WI38 (cell line): ENCODE measurements around the gene DDX41.

Experiments
- H3K4me3 ChIP-seq: 2 replicates; pipeline ENCODE4 v1.5.1; 2011; ENCODE audit warnings: low read depth, mild to moderate bottlenecking, control low read depth, low read length
- TF ChIP-seq, protein P1 (sequence below): IDR thresholded peaks from 2 replicates; pipeline ENCODE4 v1.5.1; 2012; ENCODE audit warnings: low read depth, mild to moderate bottlenecking, control low read depth, low read length

Gene DDX41

GRCh38 chr5:177554474-177555111 is 37.8 kb upstream of the DDX41 start, which contains the start of gene FAM193B:
Gene FAM193B (minus strand): TSS chr5:177554563. CDS start chr5:177554458, 105 bp downstream.
- TF ChIP-seq, protein P1, sequence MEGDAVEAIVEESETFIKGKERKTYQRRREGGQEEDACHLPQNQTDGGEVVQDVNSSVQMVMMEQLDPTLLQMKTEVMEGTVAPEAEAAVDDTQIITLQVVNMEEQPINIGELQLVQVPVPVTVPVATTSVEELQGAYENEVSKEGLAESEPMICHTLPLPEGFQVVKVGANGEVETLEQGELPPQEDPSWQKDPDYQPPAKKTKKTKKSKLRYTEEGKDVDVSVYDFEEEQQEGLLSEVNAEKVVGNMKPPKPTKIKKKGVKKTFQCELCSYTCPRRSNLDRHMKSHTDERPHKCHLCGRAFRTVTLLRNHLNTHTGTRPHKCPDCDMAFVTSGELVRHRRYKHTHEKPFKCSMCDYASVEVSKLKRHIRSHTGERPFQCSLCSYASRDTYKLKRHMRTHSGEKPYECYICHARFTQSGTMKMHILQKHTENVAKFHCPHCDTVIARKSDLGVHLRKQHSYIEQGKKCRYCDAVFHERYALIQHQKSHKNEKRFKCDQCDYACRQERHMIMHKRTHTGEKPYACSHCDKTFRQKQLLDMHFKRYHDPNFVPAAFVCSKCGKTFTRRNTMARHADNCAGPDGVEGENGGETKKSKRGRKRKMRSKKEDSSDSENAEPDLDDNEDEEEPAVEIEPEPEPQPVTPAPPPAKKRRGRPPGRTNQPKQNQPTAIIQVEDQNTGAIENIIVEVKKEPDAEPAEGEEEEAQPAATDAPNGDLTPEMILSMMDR, result no peak
- peak within 1 kb of the TSS; percentile 92 for H3K4me3 ChIP-seq

GRCh38 chr5:177553671-177554429 is 37.1 kb upstream of the DDX41 start:
- H3K4me3 ChIP-seq, result peak overlapping the region; percentile 92
- TF ChIP-seq, protein P1, result no peak

GRCh38 chr5:177552839-177553455 is 36.2 kb upstream of the DDX41 start:
- TF ChIP-seq, protein P1, result no peak
- H3K4me3 ChIP-seq, result peak overlapping the region; percentile 92

- H3K4me3 ChIP-seq, result no peak overlapping the region
- TF ChIP-seq, protein P1, result no peak
Observed at GRCh38 chr5:177550122-177550521, 33.4 kb upstream of the DDX41 start.

DNA sequence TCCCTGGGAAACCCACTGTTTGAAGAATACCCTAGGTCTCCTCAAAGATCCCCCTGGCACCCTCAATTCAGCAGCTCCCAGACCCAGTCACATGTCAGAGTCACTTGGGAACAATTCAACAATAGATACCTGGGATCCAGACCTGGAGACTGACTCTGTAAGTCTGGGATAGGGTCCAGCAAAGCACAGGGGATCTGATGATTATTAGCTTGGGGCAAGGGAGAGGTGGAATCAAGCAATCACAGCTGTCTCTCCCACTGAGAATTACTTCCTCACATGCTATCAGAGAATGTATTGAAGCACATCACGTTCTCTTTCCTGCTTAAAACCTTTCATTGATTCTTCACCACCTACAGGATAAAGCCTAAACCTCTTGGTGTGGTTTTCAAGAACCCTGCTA is 31.7 kb upstream of the DDX41 start:
- no peak overlapping the region for H3K4me3 ChIP-seq
- TF ChIP-seq, protein P1, result no peak

- TF ChIP-seq, protein P1, result no peak
- no peak overlapping the region for H3K4me3 ChIP-seq
Observed at GRCh38 chr5:177547736-177548135, 31.0 kb upstream of the DDX41 start.

DNA sequence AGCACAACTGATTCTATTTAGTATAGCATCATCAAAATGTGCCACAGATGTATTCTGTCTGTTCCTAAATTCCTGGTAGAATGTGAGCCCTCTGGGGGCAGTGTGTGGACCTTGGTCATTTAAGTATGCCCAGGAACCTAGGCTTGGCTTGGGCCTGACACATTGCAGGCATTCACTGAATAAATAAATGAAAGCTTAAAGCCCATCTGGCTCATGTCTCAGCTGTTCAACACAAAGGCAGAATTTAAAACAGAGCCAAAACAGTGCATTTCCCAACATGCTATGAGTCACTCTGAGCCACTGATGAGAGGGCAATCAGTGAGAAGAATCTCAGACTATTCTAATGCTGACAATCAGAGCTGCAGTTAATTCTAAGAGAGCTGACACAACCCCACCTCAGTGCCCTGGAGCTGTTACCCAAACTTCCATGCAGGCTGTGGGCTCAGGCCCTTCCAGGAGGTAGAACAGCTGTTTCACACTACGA is 29.5 kb upstream of the DDX41 start:
- no peak overlapping the region for H3K4me3 ChIP-seq
- TF ChIP-seq, protein P1, result peak; percentile 8; the same call in 1 of the 2 replicates
